GM10847 (cell line): ENCODE results near the gene GPS1.

Source experiments
- POLR2A ChIP-seq: IDR thresholded peaks from 2 replicates; pipeline ENCODE4 v1.6.1; 2011; ENCODE audit not compliant: insufficient read length; ENCODE audit errors: extremely low read depth

The GPS1 gene

DNA sequence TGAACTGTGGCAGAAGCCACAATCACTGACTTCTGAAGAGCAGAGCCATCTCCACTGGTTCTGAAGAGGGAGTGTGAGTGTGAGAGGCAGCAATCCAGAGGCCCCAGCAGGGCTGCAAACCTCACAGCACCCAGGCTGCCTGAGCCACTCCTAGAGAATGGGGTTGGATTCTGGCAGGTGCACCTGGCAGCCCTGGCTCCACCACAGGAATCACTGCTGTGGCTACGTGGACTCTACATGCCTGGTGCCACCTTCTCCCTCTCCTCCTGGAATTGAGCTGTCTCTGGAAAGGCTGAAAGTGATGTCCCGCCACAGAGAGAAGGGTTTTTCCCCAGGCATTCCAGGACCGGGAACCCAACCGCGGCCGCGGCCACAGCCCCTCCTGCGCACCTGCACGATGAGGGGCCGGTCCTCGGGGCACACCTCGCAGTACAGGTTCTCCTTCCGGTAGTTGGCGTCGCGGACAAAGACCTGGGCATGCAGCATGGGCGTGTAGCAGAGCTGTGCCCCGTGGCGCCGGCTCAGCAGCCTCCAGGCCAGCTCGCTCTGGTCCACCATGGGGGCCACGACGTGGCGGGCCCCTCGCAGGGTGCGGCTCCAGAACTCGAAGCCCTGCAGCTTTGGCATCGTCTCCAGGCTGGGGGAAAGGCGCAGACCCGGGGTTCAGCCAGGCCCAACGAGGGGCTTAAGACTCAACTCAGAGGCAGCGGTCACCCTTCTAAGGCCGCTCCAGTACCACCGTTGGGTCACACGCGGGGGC is 12.9 kb downstream of the GPS1 start:
- TF ChIP-seq POLR2A, result no peak

DNA sequence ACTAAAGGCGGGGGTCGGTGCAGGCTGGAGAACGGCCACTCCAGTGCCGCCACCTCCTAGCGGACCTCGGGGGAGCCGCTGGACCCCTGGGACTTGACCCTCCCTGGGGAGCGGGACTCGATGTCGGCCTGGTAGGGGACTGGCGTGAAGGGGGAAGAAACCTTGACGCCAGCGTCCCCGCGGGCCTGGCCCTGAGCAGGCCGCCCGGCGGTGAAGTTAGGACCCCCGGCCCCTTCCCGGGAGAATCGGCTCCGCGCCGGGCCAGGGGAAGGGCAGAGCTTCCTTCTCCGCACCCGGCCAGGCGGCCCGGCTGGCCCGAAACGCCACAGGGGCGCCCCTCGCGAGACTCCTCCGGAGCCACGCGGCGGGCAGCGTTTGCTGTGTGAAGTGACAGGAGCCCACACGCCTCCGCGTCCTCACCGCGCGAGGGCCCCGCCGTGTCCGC is 13.5 kb downstream of the GPS1 start:
- TF ChIP-seq POLR2A, result no peak

DNA sequence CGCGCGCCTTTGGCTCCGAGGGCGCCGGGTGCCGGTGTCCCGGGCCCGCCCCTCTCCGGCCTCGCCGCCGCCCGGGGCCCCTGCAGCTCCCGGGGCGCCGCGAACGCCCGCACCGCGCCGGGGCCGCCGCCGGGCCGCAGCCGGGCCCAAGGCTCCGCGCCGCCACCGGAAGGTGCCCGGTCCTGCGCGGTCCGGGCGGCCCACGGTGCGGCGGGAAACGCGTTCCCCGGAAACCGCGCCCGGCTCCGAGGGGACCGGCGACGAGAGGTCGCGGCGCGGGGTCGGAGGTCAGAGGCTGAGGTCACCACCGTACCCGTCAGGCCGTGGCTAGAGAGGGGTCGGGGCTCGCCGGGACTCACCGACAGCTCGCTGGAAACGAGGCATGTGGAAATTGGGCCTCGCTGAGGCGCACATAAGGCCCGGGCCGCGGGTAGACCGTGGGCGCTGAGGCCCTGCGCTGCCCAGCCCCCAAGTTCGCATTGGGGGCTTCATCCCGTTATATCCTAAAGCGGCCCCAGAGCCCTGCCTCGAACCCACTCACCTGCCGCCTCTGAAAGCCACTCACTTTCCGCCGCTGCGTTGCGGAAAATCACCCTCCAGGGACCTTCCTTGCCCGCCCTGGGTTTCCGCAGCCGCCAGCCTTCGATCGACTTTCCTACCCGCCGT is 14.1 kb downstream of the GPS1 start, which contains the start of gene DUS1L:
TSS of gene DUS1L (minus strand) at position 167 of the 666 bp plus-strand sequence. CDS start 745 bp downstream, outside the sequence.
- TF ChIP-seq POLR2A, result peak; percentile 75

DNA sequence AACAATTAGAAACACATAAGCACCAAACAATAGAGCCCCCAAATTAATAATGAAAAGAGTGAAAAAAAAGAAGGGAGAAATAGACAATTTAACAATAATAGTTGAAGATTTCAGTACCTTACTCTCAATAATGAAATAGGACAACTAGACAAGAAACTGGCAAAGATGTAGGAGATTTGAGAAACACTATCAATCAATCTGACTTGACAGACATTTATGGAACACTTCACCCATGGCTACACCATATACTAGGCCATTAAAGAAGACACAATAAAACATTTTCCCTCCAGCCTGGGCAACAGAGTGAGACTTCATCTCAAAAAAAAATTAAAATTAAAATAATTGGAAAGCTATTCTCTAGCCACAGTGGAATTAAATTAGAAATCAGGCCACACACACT is 18.9 kb downstream of the GPS1 start:
- no peak for TF ChIP-seq POLR2A

DNA sequence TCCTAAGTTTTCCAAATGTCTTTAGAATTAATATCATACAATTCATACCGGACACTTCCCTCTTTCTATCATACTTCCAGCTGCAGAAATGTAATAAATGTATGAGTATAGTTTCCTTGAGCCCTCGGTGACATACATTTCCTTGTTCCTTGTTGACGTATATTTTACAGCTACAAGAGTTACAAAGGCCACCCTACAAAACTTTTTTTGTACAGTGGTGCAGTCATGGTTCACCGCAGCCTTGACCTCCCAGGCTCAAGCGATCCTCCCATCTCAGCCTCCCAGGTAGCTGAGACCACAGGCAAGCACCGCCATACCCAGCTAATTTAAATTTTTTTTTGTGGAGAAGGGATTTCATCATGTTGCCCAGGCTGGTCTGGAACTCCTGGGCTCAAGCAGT is 21.1 kb downstream of the GPS1 start:
- no peak for TF ChIP-seq POLR2A

DNA sequence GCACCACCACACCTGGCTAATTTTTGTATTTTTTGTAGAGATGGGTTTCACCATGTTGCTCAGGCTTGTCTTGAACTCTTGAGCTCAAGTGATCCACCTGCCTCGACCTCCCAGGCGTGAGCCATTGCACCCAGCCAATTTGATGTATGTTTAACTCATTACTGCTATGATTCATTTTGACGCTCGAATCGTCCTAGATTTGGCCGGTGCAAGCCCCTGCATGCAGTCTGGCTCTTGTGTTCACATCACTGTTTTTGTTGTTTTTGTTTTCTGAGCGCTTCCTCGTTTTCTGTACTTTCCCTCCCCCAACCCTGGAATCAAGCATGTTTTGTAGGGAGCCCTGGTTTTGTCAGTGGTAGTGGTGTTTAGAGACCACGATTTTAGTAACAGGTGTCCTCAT is 21.7 kb downstream of the GPS1 start:
- TF ChIP-seq POLR2A, result no peak

DNA sequence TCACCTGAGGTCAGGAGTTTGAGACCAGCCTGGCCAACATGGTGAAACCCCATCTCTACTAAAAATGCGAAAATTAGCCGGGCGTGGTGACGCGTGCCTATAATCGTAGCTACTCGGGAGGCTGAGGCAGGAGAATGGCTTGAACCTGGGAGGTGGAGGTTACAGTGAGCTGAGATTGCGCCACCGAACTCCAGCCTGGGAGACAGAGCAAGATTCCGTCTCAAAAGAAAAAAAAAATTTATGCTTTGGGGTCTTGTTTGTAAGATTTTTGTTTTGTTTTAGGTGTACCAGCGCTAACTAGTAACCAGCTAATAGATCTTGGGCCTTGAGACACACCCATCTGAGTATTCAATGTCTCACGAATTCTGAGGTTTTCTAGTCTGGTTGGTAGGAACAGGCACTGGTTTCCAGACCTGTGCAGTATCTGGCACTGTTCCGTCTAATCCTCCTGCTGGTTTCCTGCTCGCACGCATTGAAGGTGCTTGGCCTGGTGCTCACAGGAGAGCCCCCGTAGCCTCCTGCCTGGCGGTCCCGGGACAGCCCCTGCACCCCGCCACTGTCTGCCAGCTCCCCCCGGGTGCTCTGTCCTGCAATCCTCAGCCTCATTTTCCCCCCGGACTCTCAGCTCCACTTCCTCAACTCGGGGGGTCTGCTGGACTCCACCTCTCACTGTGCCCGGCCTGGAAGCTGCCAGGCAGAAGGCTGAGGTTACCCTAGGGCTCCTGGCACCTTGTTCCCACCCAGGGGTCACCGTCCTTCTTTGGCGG is 24.5 kb downstream of the GPS1 start:
- TF ChIP-seq POLR2A, result no peak

DNA sequence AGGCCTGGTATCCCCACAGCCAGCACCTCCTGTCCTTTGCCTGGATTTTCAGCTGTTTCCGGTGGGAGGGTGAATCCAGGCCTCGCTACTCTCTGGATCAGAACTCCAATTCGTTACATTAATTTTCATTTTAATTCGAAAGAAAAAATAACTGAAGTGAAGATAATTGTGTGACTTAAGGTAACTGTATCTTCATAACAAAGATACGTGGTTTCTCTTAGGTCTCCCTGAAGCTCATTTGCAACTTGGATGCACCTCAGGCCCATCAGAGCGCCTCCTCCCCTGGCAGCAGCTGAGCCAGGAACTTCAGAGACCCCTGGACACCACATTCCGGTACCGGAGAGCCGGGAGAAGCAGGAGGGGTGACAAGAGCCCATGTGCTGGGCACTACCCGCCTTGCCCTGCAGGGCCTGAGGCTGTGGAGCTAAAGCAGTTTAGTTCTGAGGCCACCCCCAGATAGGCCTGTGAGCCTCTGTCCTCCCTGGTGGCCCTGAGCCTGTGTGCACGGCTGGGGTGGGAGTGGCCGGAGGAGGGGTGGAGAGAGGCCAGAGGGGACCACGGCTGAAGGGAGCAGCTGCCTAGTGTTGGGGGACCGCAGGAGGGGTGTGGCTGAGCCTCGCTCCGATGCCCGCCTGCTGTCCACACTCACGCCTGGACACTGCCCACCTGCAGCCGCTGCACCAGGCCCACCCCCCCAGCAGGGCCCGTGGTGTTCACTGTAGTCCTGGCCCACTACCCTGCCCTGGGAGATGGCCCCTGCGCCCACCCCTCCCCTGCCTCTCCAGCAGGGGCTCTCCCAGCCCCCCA is 25.3 kb downstream of the GPS1 start:
- TF ChIP-seq POLR2A, result peak; percentile 23

DNA sequence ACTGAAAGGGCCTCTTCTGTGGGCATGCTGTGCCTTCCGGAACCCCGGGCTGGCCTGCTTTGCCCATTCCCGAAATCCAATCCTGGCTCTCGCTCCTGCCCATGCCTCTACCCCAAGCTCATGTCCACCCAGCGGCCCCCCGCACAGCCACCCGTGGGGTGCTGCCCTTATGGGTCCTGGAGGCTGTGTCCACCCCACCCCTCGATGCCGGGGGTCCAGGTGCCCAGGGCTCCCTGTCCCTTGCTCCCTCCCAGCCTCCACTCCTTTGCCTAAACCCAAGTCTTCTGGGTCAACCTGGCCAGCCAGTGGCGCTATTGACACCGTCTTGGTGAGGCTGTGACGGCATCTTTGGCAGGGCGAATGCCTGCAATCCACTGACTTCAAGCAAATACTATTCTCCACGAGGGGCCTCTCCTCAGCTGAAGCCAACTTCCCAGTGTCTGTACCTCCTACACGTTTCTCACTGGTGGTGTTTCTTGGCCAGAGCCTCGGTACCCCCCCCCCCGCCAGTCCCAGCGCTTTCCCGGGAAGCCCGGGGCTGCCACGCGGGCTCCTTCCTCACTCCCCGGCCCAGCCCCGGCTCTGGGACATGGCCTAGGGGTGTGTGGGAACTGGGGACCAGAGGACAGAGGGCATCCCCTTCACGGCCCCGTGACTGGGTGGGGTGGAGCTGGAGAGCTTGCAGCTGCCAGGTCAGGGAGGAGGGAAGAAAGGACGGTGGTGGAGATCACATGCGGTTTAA is 26.1 kb downstream of the GPS1 start:
- TF ChIP-seq POLR2A, result peak; percentile 4

DNA sequence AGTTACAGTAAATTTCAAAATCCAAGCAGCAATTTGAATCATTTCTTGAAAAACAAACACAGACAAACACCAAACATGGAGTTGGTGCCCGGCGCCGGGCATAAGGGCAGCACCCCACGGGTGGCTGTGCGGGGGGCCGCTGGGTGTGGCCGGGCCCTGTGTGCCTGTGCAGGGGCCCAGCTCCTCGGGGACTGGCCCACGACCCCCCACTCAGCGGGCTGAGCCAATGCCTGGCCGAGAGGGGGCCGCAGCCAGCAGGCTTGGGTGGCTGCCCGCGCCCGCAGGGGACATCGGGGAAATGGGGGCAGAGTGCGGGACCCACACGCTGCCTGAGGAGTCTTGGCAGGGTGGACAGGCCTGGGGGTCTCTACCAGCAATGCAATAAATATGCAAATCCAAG is 26.7 kb downstream of the GPS1 start:
- TF ChIP-seq POLR2A, result no peak

DNA sequence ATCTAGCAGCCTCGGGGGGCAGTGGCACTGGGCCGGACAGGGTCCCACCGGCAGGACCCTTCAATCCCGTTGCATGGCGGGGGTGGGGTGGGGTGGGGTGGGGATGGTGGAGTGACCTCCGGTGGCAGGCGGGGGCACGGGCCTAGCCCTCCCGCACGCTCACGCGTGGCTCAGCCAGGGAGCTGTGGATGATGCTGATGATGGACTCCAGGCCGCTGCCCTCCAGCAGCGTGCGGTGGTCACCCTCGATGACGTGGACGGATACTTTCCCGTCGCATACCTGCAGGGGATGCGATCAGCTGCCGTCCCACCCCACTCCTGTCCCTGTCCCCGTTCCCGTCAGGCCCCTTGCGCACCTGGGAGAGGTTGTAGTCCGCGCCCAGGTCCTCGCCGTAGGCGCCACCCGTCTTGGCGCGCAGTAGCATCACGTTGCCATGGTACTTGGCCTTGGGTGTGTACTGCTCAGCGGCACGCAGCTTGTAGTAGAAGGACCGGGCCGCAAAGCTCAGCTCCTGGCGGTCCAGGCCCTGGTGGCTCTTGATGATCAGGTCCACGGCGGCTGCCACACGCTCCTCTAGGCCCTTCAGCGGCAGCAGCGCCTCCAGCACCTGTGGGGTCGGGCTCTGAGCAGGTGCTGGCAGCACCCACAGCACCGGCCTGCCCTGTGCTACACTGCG is 27.4 kb downstream of the GPS1 start:
- no peak for TF ChIP-seq POLR2A

DNA sequence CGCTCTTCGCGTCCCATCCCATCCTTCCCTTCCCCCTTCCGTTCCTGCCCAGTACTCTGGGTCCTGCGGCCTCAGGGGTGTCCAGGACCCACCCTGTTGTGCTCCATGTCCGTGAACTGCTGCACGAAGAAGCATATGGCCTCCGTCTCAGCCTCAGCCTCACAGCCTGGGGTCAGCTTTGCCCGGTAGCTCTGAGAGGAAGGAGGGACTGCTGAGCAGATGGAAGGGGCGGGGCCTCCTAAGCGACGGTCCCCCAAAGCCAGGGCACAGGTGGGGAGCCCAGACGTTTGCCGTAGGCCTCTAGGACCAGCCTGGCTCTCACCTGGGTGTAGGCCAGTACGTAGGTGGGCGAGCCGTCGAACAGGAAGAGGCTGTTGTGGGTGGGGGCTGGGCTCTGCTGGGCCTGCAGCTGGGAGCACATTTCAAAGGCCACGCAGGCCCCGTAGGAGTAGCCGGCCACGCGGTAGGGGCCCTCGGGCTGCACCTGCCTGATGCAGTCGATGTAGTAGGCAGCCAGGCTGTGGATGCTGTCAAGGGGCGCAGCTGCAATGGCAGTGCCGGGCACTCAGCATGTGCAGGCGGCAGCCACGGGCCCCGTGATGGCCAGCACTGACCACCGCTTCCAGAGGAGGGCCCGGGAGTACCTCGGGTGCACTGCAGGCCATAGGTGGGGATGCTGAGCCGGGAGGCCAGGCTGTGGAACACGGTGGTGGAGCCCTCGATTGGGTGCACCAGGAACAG is 28.5 kb downstream of the GPS1 start:
- no peak for TF ChIP-seq POLR2A
